ENCODE measurements around the gene LAMA5.

LAMA5 gene

DNA sequence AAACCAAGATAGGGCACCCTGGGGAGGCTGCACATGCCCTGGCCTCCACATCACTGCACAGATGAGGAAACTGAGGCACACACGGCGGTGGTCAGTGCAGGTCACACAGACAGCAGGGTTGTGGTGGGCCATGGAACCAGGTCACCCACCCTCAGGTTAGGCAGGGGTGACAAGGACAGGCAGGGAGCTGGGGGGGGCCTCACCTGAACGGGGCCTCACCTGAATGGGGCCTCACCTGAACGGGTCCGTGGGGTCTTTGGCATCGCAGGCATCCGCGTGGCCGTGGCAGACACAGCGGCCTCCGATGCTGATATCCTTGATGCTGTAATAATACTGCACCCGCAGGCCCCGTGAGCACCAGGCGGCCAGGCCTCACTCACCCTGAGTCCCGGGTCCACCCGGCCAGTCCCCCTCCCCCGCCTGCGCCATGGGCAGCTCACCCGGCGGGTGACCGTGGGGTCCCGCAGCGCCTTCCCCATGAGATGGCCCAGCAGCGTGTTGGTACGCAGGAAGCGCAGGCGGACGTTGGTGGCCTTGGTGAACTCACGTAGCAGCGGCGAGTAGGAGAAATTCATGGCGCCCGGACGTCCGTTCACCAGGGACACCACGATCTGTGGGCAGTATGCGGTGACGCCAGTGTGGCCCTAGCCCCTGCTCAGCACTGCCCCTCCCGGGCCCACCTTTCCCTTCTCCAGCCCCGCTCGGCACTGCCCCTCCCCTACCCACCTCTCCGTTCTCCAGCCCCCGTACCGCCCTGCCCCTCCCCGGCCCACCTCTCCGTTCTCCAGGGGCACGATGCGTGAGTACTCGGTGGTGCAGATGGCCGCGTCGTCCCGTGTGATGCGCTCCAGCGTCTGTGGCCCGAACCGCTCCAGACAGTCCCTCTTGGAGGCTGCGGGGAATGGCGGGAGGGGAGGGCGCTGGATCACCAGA, 15.4 kb downstream of the LAMA5 start:
- no peak for TF ChIP-seq CTCF (IDR thresholded peaks at IDR 0.05; ENCODE audit: low read depth, low read length, missing control alignments)
- DNase-seq (ENCODE audit: low read depth): no peak
- H3K4me3 ChIP-seq (ENCODE audit: low read depth, low read length): no peak overlapping the region

- no peak for TF ChIP-seq CTCF (IDR thresholded peaks at IDR 0.05; ENCODE audit: low read depth, low read length, missing control alignments)
- no peak overlapping the region for H3K4me3 ChIP-seq (ENCODE audit: low read depth, low read length)
- no peak for DNase-seq (ENCODE audit: low read depth)
Observed at GRCh38 chr20:62350629-62351422, 16.3 kb downstream of the LAMA5 start.

- DNase-seq (ENCODE audit: low read depth): no peak
- TF ChIP-seq CTCF (IDR thresholded peaks at IDR 0.05; ENCODE audit: low read depth, low read length, missing control alignments): no peak
- no peak overlapping the region for H3K4me3 ChIP-seq (ENCODE audit: low read depth, low read length)
Observed at GRCh38 chr20:62350098-62350628, 16.9 kb downstream of the LAMA5 start.

DNA sequence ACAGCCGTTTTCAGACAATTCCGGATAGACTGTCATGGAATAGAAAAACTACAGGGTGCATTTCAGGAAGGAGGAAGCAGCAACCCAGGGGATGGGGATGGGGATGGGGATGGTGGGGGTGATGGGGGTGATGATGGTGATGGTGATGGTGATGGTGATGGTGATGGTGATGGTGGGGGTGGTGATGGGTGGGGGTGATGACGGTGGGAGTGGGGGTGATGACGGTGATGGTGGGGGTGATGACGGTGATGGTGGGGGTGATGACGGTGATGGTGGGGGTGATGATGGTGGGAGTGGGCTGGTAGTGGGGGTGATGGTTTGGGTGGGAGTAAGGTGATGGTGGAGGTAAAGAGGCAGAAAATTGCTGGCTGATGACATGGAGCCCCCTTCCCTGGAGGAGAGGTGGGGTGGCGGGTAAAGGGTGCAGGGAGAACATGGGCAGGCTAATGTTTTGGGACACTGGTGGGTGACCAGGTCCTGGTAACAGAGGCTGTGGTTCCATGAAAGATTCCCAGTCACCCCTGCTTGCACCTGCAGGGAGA, 17.5 kb downstream of the LAMA5 start:
- TF ChIP-seq CTCF (IDR thresholded peaks at IDR 0.05; ENCODE audit: low read depth, low read length, missing control alignments): no peak
- H3K4me3 ChIP-seq (ENCODE audit: low read depth, low read length): no peak overlapping the region

GRCh38 chr20:62348604-62349003, 18.5 kb downstream of the LAMA5 start:
- no peak for DNase-seq (ENCODE audit: low read depth)

More for the DNA sequence above, 17.5 kb downstream of the LAMA5 start:
- no peak for DNase-seq (ENCODE audit: low read depth)

More at GRCh38 chr20:62348604-62349003, 18.5 kb downstream of the LAMA5 start:
- no peak for TF ChIP-seq CTCF (IDR thresholded peaks at IDR 0.05; ENCODE audit: low read depth, low read length, missing control alignments)
- H3K4me3 ChIP-seq (ENCODE audit: low read depth, low read length): no peak overlapping the region

Data from GM12864 (cell line).